GM19099 (cell line): ENCODE measurements around the gene DPF3.

Experiments used
- POLR2A ChIP-seq: IDR thresholded peaks from 3 replicates; pipeline ENCODE4 v1.6.1; 2011; ENCODE audit warnings: low read depth; ENCODE audit not compliant: insufficient read length; ENCODE audit errors: extremely low read depth

DPF3 gene

DNA sequence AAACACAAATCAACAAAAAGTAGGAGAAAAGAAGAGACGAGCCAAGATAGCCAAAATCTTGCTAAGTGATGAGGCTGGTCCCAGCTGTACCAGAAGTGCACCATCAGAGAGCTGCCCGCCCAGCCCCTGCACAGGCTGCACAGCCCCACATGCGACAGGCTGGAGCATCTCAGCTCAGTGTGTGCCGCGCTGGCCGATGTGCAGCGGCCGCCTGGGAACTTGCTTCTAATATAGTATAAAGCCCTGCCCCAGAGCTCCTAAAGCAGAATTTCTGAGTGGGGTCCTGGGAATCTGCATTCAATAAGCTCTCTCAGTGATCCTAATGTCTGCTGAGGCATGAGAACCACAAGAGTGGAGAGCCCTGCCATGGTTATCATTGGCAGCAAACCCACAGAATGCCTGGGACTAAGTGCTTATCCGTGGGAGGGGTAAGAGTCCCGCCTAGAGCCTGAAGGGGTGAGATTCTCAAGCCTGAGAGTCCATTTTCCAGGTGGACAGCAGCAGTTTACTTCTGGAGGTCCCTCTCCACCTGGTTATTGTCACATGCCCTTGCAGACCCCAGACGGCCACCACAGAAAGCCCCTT is 171.6 kb downstream of the DPF3 start:
- no peak for TF ChIP-seq POLR2A

DNA sequence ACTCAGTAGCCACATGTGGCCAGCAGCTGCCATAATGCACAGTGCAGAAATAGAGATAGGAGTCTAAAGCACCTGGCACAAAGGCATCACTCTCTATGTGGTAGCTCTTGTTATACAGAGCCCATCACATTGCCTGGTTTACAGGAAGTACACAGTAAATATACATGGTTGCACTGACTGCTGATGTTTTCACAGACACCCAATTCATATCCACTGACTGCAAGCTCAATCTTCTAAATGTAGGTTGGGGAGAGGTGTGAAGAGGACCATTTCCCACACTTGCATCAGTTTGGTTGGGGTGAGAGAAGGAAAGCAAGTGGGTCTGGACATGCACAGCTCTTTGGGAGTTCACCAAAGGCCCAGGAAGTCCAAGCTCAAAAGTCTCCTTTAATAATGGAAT is 172.8 kb downstream of the DPF3 start:
- no peak for TF ChIP-seq POLR2A

DNA sequence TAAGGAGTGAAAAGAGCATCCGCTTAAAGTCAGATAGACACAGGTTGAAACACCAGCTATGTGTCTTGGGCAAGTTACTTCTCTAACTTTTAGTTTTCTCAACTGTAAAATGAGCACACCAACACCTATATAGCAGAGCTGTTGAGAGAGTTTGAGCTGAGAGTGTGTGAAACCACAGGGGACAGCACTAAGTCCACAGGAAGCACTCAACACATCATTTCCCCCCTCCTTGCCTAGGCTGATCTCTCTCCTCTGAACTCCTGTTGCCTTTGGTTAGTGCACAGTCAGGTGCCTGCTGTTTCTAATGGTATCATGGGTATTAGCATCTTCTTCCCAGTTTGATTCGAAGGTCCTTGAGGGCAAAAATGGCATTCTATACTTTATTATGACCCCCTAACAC is 176.7 kb downstream of the DPF3 start:
- TF ChIP-seq POLR2A: no peak

DNA sequence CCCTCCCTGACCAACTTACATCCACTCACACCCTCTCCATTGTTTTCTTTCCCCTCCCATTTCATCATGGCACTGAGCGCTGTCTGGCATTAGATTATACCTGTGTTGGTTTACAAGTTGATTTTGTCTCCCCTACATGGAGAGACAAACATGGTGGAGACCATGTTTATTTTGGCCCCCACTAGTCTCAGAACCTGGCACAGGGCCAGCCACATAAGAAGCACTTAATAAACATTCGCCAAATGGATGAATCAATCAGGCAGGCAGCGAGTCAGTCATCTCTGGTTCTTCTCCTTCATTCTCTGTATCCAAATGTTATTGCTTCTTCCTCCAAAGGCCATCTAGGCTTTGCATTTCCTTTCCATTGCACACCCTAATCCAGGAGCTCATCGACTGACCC is 177.4 kb downstream of the DPF3 start:
- TF ChIP-seq POLR2A: no peak

DNA sequence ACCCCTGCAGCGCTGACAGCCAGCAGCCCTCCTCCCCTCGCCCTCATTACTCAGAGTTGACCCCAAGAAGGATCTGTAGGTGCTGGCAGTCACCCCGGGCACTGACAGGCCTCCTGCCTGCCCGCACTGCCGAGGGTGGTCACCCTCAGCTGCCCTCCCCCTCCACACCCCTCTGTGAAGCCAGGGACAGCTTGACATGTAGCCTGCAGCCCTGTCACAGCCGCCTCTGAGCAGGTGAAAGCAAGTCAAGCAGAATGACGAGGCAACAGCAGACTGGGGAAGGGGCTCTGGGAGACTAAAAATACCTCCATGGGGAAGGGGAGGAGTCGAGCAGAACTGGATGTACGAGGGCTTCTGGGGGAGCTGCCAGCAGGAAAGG is 178.1 kb downstream of the DPF3 start:
- no peak for TF ChIP-seq POLR2A

DNA sequence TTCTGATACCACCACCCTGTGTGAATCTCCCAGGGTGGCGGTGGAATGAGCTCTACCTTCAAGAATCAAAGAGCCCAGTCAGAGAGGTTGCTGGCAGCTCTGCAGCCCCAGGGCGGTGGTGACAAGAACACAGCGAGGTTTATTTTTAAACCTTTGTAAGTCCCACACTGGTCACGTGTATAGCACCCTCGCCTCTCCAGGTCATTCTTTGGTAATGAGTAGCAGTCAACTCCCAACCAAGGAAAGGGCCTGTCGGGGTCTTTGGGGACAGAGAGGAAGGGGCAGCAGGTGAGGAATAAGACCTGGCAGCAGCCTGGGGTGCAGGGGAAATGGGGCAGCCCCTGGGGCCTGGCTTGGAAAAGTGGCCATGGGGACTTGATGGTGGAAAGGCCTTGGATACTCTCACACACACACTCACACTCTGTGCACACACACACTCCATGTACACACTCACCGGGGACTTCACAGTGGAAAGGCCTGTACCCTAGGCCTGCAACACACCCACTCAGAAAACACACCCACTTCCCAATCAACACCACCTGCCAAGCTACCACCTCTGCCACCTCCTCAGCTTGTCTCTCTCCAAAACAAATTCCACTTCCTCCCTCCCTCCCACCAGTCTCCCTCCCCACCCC is 178.6 kb downstream of the DPF3 start:
- TF ChIP-seq POLR2A: no peak

DNA sequence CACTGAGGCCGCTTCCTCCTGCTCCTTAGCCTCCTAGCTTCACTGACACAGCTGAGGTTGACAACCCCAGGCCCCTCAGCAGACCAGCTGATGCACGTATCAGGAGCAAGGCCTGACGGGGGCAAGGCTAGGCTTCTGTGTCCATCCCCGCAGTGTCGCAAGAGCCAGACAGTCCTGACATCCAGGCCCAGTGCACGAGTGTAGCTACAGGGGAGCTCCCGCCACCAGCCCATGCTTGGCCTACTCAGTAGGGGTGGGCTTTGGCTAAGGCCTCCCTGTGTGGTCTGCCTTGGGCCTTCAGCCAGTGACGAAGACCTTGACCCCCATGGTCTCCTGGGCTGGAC is 179.1 kb downstream of the DPF3 start:
- TF ChIP-seq POLR2A: no peak

DNA sequence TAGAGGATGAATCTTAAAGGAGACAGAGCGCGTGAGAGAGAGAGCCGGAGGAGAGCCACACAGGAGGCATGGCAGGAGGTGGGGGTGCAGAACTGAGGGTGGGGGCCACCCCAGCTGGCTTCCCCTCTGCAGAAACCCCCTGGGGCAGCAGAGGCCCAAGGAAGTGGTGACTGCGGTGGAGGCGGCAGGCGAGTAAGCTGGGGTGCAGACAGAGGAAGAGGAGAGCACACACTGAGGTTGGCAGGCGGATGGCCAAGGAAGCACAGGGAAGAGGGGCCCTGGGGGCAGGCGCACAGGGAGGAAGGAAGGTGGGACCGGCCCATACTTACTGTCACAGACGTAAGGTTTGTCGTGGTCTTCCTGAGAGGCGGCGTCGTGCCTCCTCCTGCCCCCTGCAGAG is 179.8 kb downstream of the DPF3 start:
- TF ChIP-seq POLR2A: no peak

DNA sequence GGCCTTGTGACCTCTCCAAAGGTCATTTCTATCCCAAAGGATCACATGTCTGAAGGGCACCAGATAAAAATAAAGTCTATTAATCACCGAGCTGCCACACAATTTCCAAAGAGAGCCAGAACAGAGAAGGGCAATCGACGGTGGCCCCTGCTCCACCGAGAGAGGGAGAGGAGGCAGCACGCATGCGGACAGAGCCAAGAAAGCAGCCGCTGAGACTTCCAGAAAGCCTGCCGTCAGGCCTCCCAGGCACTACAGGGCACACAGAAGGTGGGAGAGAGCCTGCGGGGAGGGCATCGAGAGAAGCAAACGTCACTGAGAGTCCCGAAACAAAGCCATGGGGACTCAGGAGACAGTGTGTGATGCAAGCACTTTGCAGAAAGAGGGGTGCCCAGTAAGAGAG is 182.0 kb downstream of the DPF3 start:
- no peak for TF ChIP-seq POLR2A

DNA sequence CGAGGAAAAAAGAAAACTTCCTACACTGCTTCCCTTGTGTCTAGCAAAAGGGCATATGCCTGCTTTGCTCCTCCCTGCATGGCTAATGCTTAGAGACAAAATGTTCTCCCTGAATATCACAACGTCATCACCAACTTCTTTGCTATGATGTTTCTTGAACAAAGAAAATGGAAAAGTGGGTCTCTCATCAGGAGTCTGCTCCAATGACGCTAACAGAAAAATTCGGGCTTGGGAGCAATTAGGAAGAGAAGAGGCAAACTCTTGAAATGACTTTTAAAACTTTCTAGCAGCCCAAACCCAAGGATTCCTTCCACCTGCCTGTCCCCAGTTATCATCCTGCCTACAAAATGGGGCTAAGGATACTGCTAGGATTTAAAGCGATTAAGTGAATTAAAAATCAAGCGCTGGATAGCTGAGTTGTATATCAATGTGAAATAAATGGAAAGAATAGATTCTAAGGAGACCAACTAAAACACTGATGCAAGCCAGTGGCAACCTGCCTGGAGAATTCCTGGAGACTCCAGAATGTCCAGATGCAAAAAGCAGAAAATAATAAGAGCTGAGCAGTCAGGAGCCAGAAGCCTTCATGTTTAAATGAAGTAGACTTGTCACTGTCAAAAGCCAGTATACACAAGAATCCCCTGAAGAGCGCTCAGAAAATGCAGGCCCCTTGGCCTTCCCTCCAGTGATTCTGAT is 183.8 kb downstream of the DPF3 start:
- no peak for TF ChIP-seq POLR2A

DNA sequence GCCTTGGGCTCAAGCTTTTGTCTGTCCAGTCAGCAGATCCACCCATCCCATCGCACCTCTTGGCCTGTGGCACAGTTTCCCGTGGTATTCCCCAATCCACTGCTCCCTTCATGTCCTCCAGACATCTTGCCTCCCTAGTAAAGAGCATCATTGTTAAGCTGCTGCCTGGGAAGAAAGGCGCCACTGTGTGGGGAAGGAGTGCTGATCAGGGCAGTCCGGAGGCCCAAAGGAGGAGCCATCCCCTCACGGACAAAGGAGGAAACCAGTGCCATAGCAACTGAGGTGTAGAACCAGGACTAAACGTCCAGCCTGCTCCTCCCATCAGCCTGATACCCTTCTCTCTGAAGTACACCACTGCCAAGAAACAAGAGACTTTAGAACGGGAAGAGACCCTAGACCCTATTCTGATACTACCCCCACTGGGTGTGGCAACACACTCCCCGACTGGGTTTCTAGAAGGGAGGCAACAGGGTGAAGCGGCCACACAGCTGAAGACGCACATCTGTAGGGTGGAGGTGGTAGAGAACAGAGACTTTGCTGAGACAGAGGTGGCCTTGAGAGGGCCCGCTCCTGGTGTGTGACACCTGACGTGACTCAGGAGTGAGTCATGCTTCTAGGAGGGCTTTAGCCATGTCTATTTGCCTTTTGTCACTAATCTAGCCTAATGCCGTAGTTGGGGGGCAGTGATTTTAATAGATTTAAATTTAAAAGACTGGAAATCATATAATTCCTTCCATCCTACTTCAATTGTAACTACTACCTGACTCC is 185.0 kb downstream of the DPF3 start:
- TF ChIP-seq POLR2A: no peak

DNA sequence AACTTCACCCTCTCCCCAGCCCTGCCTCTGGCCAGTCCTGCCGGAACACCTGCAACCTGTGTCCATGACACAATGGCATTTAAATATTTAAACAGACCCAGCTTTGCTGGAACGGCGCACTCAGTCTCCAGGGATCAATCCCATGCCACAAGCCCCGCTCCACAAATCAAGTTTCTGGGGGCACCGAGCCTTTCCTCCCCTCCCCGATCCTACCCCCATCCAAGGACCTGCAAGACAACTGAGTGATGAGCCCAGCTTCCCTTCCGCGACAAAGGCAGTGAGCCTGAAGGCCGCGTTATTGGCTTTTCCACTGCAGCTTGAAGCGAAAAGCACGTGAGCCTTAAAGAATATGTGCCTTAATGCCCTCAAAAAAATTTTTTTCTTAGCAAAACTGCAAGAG is 185.7 kb downstream of the DPF3 start:
- TF ChIP-seq POLR2A: no peak

DNA sequence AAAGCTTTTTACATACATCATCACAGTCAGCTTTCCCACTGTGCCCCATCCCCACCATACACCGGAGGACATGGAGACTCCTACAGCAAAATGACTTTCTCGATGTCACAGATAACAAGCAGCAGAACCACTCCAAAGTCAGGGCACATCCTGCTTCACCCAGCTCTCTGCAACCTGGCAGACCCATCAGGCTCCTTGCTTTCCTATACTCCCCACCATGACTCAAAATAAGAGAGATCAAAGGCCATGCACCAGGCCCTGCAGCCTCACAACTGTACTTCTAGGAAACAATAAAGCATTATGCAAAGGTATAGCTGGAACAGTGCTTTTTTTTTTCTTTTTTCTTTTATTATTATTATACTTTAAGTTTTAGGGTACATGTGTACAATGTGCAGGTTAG is 187.4 kb downstream of the DPF3 start:
- no peak for TF ChIP-seq POLR2A

DNA sequence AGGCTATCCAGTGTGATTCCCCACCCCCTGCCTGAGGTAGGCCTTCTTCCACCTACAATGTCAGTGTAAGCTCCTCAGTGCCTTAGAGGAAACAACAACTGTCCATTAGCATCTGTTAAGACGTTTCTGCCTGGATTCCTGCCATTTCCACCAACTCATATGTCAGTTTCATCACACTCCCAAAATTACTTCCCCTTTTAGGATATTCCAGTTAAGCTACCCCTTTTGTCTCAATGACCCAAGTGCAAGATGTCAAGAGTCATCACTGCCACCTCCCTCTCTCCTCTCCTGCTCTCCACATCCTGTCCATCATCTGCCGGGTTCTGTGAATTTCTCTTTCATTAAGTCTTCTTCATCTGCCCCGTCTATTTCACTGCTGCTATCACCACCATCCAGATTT is 189.4 kb downstream of the DPF3 start:
- no peak for TF ChIP-seq POLR2A

DNA sequence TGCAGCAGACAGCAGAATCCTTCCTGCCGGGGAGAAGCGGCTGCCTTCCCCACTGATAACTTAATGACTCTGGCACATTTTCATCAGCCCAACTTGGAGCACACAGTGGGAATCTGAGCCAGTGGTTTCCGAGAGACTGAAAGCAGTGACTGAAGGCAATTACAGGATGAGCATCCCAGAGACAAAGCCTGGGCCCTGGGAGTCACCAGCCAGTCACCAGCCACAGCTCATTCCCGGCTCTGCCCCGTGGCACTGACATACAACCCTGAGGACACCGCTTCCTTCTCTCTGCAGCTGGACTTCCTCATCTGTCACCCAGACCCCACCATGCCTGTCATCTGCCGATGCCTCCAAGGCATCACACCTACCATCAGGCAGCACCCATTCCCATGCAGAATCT is 192.3 kb downstream of the DPF3 start:
- TF ChIP-seq POLR2A: no peak

DNA sequence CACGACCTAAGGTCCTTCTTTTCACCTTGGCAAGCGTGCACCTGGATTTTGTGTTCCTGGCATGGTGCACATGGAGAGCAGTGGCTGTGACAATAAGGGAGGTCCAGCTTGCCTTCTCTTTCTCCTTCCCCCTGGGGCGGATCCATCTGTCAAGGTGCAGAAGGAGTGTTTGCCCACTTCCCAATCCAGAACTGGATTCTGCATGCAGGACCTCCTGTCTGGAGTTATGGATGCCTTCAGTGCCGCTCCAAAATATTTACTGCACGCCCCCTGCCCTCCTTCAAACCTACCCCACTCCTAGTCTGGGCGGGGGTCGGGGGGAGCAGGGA is 192.7 kb downstream of the DPF3 start:
- no peak for TF ChIP-seq POLR2A

DNA sequence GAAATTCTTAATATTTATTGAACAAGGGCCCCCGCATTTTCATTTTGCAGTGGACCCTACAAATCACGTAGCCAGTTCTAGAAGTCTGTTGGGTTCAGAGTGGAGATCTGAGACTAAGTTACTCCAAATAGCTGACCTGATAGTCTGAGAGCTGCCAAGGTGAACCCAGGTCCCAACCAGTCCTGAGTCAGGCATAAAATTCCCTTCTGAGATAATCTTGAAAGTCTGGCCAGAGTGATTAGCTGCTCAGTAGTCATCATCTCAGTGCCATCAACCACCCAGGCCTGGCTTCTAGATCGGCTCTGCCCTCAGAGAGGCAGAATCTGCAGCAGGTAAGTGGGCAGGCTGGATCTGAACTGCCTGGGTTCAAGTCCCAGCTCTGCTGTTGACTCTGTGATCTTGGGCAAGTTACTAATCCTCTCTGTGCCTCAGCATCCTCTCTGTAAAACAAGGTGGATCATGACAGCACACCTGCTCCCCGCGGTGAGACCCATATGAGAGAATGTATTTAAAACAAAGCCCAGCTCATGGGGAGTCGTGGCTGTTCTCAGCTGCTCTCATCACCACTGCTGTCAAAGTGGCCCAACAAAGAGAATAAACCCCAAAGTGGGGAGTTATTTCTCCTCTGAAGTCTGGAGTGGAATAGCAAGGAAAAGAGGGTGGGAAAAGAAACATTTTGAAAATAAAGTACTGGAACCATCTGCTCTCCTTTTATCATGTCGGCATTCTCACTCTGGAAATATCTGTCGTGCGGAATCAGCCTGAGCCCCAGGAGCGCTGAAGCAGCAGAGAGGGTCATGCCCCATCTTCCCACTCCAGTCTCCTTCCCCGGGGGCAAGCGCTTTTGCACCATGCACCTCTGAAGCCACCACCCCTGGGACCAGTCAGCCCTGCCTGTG is 193.3 kb downstream of the DPF3 start:
- TF ChIP-seq POLR2A: no peak
